Effector memory CD8-positive, alpha-beta T cell (primary cell): Measurements from ENCODE around the gene MMP25.
A peak's percentile ranks its signal among the peaks of the same experiment; 100 is the strongest.

ENCODE experiments used
- ATAC-seq: fragments of 150-1000 bp; cut with Tn5 transposase; replicated peaks from 2 replicates; pipeline ENCODE4 v1.10.0; 2021; ENCODE audit warnings: mild to moderate bottlenecking, moderate library complexity
- DNase-seq, 3 experiments: peaks; one replicate each; pipeline ENCODE4 v3.0.0; 2021
- H3K27ac Mint-ChIP-seq, 2 donors: one replicate each; pipeline ENCODE4 v1.8.0; 2022; ENCODE audit warnings: mild to moderate bottlenecking in 2 of 2, mixed read lengths in 2 of 2, moderate library complexity in 2 of 2
- H3K27me3 Mint-ChIP-seq, 2 donors: one replicate each; pipeline ENCODE4 v1.8.0; 2022; ENCODE audit warnings: mixed read lengths in 2 of 2
- H3K36me3 Mint-ChIP-seq: one replicate; pipeline ENCODE4 v1.8.0; 2022; ENCODE audit warnings: mild to moderate bottlenecking, moderate library complexity, mixed read lengths; ENCODE audit not compliant: insufficient read depth
- H3K4me1 Mint-ChIP-seq, 2 donors: one replicate each; pipeline ENCODE4 v1.8.0; 2022; ENCODE audit warnings: low read depth in 2 of 2, mixed read lengths in 2 of 2
- H3K4me3 Mint-ChIP-seq, 2 donors: one replicate each; pipeline ENCODE4 v1.8.0; 2022; ENCODE audit warnings: mild to moderate bottlenecking in 2 of 2, mixed read lengths in 2 of 2, moderate library complexity in 2 of 2
- H3K9me3 Mint-ChIP-seq, 2 donors: one replicate each; pipeline ENCODE4 v1.8.0; 2022; ENCODE audit warnings: mixed read lengths in 2 of 2

The MMP25 gene

GRCh38 chr16:3086596-3087242 lies 40.4 kb downstream of the MMP25 start:
- peaks cover 27 to 29% of the 10 kb centered on the region in 2 donors for H3K4me1 Mint-ChIP-seq

GRCh38 chr16:3087243-3088235 lies 41.2 kb downstream of the MMP25 start:
- Mint-ChIP-seq H3K4me3 (peak overlapping the region; percentile 53 to 64), H3K36me3 (peaks cover 9% of the 10 kb centered on the region), H3K4me1 (peaks cover 27 to 28% of the 10 kb centered on the region in 2 donors), H3K27me3 (no peaks in the 10 kb centered on the region), H3K9me3 (no peaks in the 10 kb centered on the region), H3K27ac (peak overlapping the region; percentile 86)
- no peak for ATAC-seq
- DNase-seq, result no peak

More at GRCh38 chr16:3086596-3087242, 40.4 kb downstream of the MMP25 start:
- H3K9me3 Mint-ChIP-seq, result no peaks in the 10 kb centered on the region
- no peaks in the 10 kb centered on the region for H3K27me3 Mint-ChIP-seq
- ATAC-seq, result peak; percentile 31
- peak overlapping the region; percentile 53 to 64 for H3K4me3 Mint-ChIP-seq
- H3K27ac Mint-ChIP-seq, result peak overlapping the region; percentile 60 to 86
- DNase-seq, result no peak
- peaks cover 6% of the 10 kb centered on the region for H3K36me3 Mint-ChIP-seq

GRCh38 chr16:3088450-3088849 lies 42.1 kb downstream of the MMP25 start:
- Mint-ChIP-seq H3K4me3 (peak overlapping the region in 1 of 2 donors; percentile 48), H3K9me3 (no peaks in the 10 kb centered on the region), H3K4me1 (peaks cover 26 to 27% of the 10 kb centered on the region in 2 donors), H3K27me3 (no peaks in the 10 kb centered on the region), H3K27ac (peak overlapping the region; percentile 29 to 86), H3K36me3 (peaks cover 9% of the 10 kb centered on the region)
- ATAC-seq (no peak), DNase-seq (no peak)

GRCh38 chr16:3088925-3089716 lies 42.8 kb downstream of the MMP25 start:
- Mint-ChIP-seq H3K27ac (no peak overlapping the region), H3K4me3 (no peak overlapping the region), H3K4me1 (peaks cover 26 to 27% of the 10 kb centered on the region in 2 donors), H3K9me3 (no peaks in the 10 kb centered on the region), H3K36me3 (peaks cover 6% of the 10 kb centered on the region), H3K27me3 (no peaks in the 10 kb centered on the region)
- no peak for DNase-seq
- no peak for ATAC-seq

GRCh38 chr16:3089717-3090592 lies 43.6 kb downstream of the MMP25 start:
- Mint-ChIP-seq H3K36me3 (peaks cover 6% of the 10 kb centered on the region), H3K9me3 (no peaks in the 10 kb centered on the region), H3K27ac (no peak overlapping the region), H3K4me3 (no peak overlapping the region), H3K27me3 (no peaks in the 10 kb centered on the region), H3K4me1 (peaks cover 27 to 31% of the 10 kb centered on the region in 2 donors)
- no peak for ATAC-seq
- no peak for DNase-seq

GRCh38 chr16:3091551-3091950 lies 45.2 kb downstream of the MMP25 start:
- peak overlapping the region; percentile 29 to 83 for H3K27ac Mint-ChIP-seq
- peaks cover 11% of the 10 kb centered on the region for H3K36me3 Mint-ChIP-seq
- H3K4me3 Mint-ChIP-seq, result no peak overlapping the region
- H3K9me3 Mint-ChIP-seq, result no peaks in the 10 kb centered on the region
- ATAC-seq, result no peak
- H3K4me1 Mint-ChIP-seq, result peaks cover 28% of the 10 kb centered on the region in 2 donors
- DNase-seq, result no peak
- H3K27me3 Mint-ChIP-seq, result no peaks in the 10 kb centered on the region

- H3K36me3 Mint-ChIP-seq, result peaks cover 13% of the 10 kb centered on the region
- no peak overlapping the region for H3K27ac Mint-ChIP-seq
- H3K9me3 Mint-ChIP-seq, result no peaks in the 10 kb centered on the region
- no peaks in the 10 kb centered on the region for H3K27me3 Mint-ChIP-seq
- DNase-seq (no peak), ATAC-seq (no peak)
- no peak overlapping the region for H3K4me3 Mint-ChIP-seq
- H3K4me1 Mint-ChIP-seq, result peaks cover 25 to 26% of the 10 kb centered on the region in 2 donors
These were observed 46.2 kb downstream of the MMP25 start for GRCh38 chr16:3092501-3092941.

GRCh38 chr16:3094289-3095027 lies 48.1 kb downstream of the MMP25 start:
- peaks cover 17 to 18% of the 10 kb centered on the region in 2 donors for H3K4me1 Mint-ChIP-seq
- H3K27me3 Mint-ChIP-seq, result no peaks in the 10 kb centered on the region
- ATAC-seq, result peak; percentile 56
- peak; percentile 57 to 67 (median 62) for DNase-seq
- H3K4me3 Mint-ChIP-seq, result peak overlapping the region; percentile 42 to 61
- peak overlapping the region in 1 of 2 donors; percentile 51 for H3K27ac Mint-ChIP-seq
- peaks cover 13% of the 10 kb centered on the region for H3K36me3 Mint-ChIP-seq
- H3K9me3 Mint-ChIP-seq, result no peaks in the 10 kb centered on the region

GRCh38 chr16:3095869-3096268 lies 49.5 kb downstream of the MMP25 start:
- Mint-ChIP-seq H3K4me3 (peak overlapping the region in 1 of 2 donors; percentile 61), H3K36me3 (peaks cover 21% of the 10 kb centered on the region), H3K9me3 (no peaks in the 10 kb centered on the region), H3K27ac (peak overlapping the region; percentile 17 to 56), H3K27me3 (no peaks in the 10 kb centered on the region), H3K4me1 (peaks cover 26% of the 10 kb centered on the region in 2 donors)
- DNase-seq (peak; percentile 43 to 58 (median 54)), ATAC-seq (peak; percentile 76)

GRCh38 chr16:3096362-3096761 lies 50.0 kb downstream of the MMP25 start:
- Mint-ChIP-seq H3K27ac (peak overlapping the region; percentile 17 to 56), H3K4me1 (peaks cover 26 to 31% of the 10 kb centered on the region in 2 donors), H3K9me3 (no peaks in the 10 kb centered on the region), H3K27me3 (no peaks in the 10 kb centered on the region), H3K4me3 (no peak overlapping the region), H3K36me3 (peaks cover 21% of the 10 kb centered on the region)
- DNase-seq (no peak), ATAC-seq (no peak)

- Mint-ChIP-seq H3K4me1 (peaks cover 30 to 38% of the 10 kb centered on the region in 2 donors), H3K9me3 (no peaks in the 10 kb centered on the region), H3K4me3 (no peak overlapping the region), H3K36me3 (peaks cover 27% of the 10 kb centered on the region), H3K27ac (peak overlapping the region in 1 of 2 donors; percentile 44), H3K27me3 (no peaks in the 10 kb centered on the region)
- ATAC-seq (no peak), DNase-seq (no peak)
These were observed 50.9 kb downstream of the MMP25 start for GRCh38 chr16:3097266-3097665.
